Effector CD4-positive, alpha-beta T cell (primary cell): ENCODE measurements around the gene CALHM3.

Source experiments
- DNase-seq: peaks from one replicate; pipeline ENCODE4 v3.0.0-alpha.2; 2020

Gene CALHM3

DNA sequence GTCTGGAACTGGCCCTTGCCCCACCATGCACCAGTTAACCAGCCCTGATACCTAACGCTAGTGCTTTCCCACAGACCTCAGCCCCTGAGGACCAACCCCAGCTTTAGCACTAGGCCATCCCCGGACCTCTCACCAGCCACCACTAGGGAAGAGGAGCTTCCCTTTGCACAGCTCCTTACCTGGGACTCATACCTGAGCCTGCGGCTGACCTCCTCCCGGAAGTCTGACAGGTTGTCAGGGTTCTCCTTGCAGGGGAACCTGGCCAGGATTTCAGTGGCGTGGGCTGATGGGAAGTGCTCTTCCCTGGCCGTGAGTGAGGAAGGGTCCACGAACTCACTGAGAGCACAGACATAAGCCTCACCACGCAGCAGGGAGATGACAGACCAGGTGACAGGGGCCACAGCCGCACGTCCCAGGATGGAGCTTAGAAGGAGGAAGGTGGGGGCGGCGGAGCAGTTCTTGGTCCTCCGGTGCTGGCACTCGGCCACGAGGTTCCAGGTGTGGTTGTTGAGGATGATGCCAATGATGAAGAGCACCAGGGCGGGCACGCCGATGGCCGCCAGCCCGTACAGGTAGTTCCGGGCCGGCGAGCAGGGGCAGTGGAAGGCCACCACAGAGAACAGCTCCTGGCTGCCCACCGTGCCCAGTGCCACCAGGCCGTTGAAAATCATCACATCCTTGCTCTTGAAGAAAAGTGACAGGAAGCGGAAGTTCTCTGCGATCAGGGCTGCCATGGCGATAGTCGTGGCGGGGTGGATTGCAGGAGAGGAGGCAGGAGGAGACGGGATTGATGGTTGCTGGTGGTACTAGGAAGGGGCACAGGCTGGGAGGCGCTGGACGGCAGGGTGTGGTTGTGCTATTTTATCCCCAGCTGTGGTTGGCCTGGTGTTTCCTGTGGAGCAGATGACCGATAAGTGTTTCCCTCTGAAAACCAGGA is 29.6 kb downstream of the CALHM3 start:
- DNase-seq, result no peak

DNA sequence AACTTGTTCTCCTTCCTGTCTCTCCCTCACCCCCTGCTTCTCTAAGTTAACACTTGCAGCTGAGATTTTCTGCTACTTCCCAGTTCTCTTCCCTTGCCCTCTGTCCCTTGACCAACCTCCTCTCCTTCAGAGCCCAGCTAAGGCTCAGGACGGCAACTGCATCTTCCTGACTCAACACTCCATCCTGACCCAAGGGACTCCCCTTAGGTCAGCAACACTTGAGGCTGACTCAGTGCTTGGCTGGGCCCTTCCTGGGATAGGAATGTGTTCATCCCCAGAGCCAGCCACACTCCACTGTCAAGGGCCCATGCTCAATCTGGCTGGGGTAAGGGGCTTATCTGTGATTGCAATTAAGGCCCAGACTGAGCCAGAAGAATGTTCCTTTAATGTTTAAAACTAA is 30.3 kb downstream of the CALHM3 start:
- DNase-seq, result no peak

DNA sequence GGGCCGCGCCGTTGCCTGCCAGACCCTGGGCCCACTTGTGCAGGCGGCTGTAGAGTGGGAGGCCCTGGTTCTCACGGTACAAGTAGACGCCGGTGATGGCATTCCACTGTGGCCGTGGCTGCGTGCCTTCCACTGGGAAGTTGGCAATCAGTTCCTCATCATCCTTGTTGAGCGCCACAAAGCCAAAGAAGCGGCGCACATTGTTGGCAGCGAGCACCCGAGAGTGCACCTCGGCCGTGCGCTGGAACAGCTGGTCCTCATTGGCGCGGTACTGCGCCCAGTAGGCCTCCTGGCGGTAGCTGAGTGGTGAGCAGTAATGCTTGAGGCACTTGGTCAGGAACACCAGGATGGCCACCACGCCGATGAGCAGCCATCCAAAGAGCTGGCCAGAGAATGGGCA is 31.9 kb downstream of the CALHM3 start:
- DNase-seq, result no peak

DNA sequence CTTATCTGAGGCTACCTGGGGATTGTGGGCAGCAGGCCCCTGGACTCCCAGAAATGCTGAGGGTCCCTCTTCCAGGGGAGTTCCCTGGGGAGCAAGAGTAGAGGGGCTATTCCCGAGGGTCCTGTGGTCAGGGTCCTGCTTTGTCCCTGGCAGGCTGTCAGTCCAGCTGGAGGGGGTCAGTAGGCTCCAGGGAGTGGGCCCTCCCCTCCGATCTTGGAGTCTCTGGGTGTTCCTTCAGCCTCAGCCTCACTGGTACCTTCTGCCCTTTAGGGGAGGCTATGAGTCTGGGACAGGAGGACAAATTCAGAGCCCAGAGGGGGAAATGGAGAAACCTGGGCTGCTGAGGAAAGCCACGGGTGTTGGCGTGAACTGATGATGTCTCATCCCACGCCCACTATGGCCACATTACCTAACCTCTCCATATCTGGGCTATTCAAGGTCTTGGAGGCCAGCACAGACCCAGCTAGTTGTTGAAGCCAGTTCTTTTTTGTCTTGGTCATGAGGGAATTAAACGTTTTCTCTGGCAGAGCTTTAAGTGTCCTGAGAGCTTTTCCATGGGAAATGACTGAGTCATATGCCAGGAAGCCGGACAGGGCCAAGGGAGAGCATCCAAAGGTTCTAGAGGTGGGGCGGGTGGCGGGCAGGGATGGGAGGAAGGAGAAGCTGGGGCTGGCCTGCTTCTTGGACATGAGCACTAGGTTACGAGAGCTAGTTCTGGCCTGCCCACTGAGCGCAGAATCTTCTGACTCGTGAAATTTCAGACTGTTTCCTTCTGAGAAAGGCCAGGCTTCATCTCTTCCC is 33.1 kb downstream of the CALHM3 start:
- DNase-seq, result no peak

DNA sequence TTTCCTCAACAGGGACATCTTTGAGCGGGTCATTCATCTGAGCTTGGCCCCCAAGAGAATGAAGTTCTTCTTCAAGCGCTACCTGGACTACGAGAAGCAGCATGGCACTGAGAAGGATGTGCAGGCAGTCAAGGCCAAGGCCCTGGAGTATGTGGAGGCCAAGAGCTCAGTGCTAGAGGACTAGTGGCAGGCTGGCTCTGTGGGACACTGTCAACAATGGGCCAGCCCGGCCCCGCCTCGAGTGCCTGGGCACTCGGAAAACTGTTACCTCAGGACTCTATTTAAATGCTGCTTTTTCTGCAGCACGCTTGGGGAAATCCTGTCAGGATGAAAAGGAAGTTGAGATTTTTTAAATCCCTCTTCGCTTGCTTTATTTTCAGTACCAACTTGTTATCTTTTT is 33.7 kb downstream of the CALHM3 start:
- DNase-seq, result no peak

DNA sequence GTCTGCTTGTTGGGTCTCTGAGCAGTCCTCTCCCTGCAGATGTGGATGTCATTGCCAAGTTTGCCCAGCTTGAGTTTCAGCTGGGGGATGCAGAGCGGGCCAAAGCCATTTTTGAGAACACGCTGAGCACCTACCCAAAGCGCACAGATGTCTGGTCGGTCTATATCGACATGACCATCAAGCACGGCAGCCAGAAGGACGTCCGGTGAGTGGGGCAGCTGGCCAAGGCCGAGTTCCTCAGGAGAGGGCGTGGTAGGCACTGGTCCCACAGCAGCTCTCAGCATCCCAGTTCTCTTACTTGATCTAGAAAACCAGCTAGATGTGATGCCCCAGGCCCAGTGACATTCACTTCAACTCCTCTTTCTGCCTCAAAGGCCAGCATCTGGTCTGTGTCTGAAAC is 34.6 kb downstream of the CALHM3 start:
- DNase-seq, result no peak

DNA sequence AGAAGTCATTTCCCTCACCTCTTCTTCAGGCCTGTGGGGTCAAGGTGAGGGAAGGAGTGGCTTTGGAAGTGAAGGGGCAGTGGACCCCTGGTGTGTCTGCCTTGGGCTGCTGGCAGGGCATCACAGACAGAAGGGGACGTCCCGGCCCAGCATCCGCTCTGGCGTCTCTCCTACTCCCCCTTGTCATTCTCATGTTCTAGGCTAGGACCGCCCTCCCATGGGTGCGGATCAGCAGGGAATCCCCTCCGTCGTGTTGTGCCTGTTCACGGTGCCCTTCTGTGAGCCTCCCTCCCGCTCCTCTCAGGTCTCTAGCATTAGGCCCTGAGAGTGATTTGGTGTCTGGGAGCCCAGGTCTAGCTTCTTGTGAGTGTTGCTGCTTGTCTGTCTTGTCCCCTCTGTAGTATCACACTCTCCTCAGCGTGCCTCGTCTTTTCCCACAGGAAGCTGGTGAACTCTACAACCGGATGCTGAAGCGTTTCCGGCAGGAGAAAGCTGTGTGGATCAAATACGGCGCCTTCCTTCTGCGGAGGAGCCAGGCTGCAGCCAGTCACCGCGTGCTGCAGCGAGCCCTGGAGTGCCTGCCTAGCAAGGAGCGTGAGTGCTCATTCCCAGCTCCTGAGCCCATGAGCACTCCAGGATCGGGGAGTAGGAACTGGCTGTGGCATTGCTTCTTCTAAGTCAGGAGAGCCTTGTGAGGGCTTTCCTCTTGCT is 35.4 kb downstream of the CALHM3 start:
- no peak for DNase-seq

DNA sequence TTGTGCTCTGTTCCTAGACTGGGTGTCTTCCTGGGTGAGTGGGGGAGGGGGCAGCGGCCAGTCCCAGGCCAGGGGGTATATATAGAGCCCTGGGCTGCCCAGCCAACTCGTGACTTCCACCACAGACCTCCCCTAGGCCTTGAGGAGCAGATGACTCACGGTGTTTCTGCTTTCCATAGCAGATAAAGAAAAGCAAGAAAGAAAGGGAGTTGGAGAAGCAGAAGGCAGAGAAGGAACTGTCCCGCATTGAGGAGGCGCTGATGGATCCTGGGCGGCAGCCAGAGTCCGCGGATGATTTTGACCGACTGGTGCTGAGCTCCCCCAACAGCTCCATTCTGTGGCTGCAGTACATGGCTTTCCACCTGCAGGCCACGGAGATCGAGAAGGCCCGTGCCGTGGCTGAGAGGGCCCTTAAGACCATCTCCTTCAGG is 37.0 kb downstream of the CALHM3 start:
- DNase-seq, result no peak

DNA sequence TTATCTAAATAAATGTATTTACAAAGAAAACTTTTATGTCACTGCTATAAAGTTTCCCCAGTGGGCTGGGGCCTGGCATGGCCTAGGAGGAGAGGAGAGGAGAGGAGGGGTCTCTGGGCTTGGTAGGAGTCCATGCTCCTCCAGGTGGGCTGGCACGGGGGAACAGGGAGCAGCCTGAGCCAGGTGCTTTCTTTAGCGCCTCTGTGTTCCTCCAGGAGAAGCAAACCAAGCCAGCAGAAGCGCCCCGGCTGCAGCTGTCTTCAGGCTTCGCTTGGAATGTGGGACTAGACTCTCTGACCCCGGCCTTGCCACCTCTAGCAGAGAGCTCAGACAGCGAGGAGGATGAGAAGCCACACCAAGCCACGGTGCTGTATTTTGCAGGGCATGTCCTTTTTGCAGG is 37.4 kb downstream of the CALHM3 start:
- no peak for DNase-seq

DNA sequence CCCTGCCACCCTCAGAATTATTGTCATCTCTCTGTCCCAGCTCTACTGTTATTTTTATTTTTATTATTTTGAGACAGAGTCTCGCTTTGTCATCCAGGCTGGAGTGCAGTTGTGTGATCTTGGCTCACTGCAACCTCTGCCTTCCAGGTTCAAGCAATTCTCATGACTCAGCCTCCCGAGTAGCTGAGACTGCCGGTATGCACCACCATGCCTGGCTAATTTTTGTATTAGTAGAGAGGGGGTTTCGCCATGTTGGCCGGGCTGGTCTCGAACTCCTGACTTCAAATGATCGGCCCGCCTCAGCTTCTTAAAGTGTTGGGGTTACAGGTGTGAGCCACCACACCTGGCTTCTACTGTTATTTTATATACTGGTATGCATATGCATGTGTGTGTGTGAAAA is 37.8 kb downstream of the CALHM3 start:
- DNase-seq, result no peak

DNA sequence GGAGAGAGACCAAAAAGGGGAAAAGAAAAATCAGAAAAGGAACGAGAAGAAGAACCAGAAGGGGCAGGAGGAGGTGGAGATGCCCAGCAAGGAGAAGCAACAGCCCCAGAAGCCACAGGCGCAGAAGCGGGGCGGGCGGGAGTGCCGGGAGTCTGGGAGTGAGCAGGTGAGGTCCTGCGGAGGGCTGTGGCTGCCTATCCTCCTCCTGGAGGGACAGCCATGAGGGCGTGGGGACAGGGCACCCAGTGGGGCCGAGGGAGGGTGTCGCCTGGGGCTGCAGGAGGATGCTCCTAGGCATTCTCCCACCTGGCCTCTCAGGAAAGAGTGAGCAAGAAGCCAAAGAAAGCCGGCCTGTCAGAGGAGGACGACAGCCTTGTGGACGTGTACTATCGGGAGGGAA is 38.6 kb downstream of the CALHM3 start:
- no peak for DNase-seq

DNA sequence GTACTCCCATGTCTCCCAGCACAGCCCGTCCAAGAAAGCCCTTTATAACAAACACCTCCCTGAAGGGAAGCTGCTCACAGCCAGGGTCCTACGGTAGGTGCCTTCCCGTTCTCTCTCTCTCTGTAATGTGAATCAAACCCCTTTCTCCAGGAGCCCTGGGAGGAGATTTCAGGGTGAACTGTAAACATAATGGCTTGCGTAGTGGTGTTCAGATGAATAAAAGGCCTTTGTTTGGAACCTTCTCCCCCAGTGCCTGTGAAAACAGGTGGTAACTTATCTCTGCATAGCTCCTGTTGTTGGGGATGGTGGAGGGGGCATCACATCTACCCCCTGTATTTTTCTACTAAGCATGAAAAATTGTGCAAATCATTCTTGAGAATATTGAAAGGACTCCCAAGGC is 39.3 kb downstream of the CALHM3 start:
- DNase-seq, result no peak

DNA sequence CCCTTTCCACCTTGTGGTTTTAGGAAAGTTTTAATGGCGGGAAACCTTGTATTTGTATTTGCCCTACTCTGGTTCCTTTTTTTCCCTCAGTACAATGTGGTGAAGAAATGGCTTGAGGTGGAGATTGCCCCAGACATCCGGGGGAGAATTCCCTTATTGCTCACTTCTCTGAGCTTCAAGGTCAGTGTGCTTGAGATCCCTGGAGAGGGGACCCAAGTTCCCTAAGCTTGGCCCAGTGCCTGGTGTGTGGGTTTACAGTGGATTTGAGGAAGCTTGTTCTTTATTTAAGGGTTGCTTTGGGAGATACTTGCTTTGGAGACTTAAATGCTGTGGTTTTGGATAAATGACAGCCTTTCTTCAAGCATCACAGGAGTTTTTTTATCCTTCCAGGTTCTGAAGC is 45.2 kb downstream of the CALHM3 start:
- DNase-seq, result no peak

DNA sequence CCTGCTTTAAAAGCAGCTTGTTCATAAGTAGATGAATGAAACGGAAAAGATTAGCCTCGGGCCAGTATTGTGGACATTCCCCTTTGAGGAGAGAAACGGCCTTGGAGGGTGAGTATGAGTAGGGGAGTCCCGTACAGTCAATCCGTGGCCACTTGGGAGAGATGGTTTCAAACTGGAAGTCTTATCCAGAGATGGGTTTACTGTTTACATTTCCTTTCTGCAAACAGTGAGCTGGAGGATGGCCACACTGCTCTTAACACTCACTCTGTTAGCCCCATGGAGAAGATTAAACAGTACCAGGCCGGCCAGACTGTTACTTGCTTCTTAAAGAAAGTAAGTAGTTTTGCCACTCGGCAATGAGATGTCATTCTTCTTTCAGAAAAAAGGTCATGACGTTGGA is 47.1 kb downstream of the CALHM3 start:
- no peak for DNase-seq

DNA sequence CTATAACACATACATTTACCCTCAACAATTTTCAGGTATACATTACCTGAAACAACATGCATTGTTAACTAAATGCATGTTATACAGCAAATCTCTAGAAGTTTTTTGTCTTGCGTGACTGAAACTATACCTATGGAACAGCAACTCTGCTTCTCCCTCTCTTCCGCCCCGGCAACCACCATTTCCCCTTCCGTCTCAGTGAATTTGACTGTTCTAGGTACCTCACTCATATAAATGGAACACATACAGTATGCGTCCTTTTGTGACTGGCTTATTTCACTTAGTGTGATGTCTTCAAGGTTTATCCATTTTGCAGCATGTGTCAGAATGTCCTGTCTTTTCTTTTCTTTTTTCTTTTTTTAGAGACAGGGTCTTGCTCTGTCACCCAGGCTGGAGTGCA is 49.4 kb downstream of the CALHM3 start:
- no peak for DNase-seq

DNA sequence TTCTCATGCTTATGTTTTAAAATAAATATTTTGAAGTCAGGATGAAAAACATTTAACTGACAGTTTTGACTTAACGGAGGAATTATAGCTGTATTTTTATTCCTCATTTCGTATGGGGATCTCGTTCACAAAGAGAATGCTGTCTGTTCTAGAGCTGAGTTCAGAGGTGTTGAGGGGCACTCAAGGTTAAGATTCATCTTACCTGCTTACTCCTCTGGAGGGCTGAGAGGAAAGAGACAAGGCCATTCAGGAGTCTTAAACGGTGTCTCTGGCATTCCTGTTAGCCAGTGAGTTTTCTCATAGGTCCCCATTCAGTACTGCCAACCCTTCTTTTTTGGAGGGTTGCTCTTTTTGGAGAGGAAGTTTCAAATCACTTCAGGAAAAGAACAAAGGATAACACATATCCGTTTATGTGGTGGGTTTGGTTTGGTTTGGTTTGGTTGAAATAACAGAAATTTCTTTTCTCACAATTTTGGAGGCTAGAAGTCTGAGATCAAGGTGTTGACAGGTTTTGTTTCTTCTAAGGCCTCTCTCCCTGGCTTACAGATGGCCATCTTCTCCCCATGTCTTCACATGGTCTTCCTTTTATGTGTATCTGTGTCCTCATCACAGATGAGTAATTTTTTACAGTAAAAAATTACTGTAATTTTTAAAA is 49.9 kb downstream of the CALHM3 start:
- DNase-seq, result no peak

DNA sequence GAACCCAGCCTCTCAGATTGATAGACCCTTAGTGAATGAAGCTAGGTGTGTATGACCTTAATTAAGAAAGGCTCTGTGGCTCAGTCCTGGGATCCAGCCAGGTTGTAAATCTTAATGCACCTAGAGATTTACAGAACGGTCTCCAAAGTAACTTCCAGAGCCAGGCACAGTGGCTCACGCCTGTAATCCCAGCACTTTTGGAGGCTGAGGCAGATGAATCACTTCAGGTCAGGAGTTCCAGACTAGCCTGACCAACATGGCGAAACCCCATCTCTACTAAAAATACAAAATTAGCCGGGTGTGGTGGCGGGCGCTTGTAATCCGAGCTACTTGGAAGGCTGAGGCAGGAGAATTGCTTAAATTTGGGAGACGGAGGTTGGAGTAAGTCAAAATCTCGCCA is 51.2 kb downstream of the CALHM3 start:
- DNase-seq, result no peak

DNA sequence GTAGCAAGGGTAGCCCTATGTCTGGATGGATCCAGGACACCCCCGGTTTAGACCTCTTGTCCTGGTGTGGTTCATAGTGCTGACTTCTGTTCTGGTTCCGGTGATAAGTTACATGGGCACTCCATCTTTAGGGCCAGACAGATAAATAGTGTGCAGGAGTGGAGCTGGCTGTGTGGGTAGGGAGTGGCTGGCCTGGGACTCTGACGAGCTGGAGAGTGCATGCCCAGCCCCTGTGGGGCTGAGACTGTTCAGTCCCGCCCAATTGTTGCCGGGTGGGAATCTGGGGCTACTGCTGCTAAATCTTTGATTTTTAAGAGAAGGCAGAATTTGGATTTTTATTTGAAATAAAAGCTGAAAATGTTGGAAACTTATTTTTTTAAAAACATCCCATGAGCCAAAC is 55.3 kb downstream of the CALHM3 start:
- DNase-seq, result no peak
